Pancreas (tissue), 10 donors: ENCODE data around the gene PCSK6. TPM values are rescaled to one million over a fixed set of nuclear protein-coding genes. Genes with fewer than 3 reads are reported as not detected.

Experiments
- ATAC-seq, 4 donors: fragments of 200-7000 bp; cut with Tn5 transposase; one replicate each; pipeline versions ENCODE4 v1.8.0 to v1.9.1; 2020; ENCODE audit warnings: mild to moderate bottlenecking in 4 of 4, moderate library complexity in 4 of 4
- DNase-seq, 6 donors: peaks; one replicate each; pipeline ENCODE4 v3.0.0-alpha.2; 2020
- FAIRE-seq: peaks from 2 replicates; lab custom pipeline; 2012; peaks lifted over from hg19 to GRCh38; lab: Jason Lieb, UNC
- H3K27ac ChIP-seq, 4 donors: fragments of 200-600 bp; sonication (generic); 1 replicate in 3 of 4; 2 replicates in 1 of 4; pipeline versions ENCODE4 v1.5.0 to v1.8.0; 2020
- H3K27me3 ChIP-seq, 4 donors: fragments of 200-600 bp; one replicate each; pipeline ENCODE4 v1.8.0; 2021
- H3K36me3 ChIP-seq, 3 donors: fragments of 200-600 bp; sonication (generic) in 1 of 3; one replicate each; pipeline versions ENCODE4 v1.5.0 to v1.8.0; 2020 to 2021
- H3K4me1 ChIP-seq, 3 donors: fragments of 200-600 bp; one replicate each; pipeline ENCODE4 v1.8.0; 2021
- H3K4me3 ChIP-seq, 4 donors: fragments of 200-600 bp; sonication (generic) in 2 of 4; one replicate each; pipeline versions ENCODE4 v1.5.0 to v1.8.0; 2020 to 2021
- H3K9me3 ChIP-seq, 4 donors: fragments of 200-600 bp; one replicate each; pipeline ENCODE4 v1.8.0; 2021
- CTCF ChIP-seq, 4 donors: fragments of 200-600 bp; sonication (generic) in 3 of 4; IDR thresholded peaks; one replicate each; pipeline versions ENCODE4 v1.5.0 to v1.8.0; 2021; ENCODE audit warnings: antibody characterized with exemption in 4 of 4
- WGBS, 2 donors: extraction: QIAGEN DNeasy Blood & Tissue Kit; methylation state at CpG; one replicate each; pipeline ENCODE4 v1.1.7; 2013; 5-methylcytosine and 5-hydroxymethylcytosine counted together
- intact Hi-C, 3 donors: fragments of 100-400 bp; cut with DNase I; formaldehyde crosslinking; loops; one replicate each; pipeline versions ENCODE4 v1.11.1 to v1.14.2; 2022
- polyA plus RNA-seq, 2 donors: library from polyadenylated mRNA; stranded (reverse); fragments of 200-250 nt; gene quantifications; one replicate each; pipeline ENCODE4 v1.2.3, GENCODE V29; 2013
- total RNA-seq, 6 donors: library from RNA; stranded (reverse); fragmentation: NEBNext Ultra II Directional in 4 of 6; extraction: Animal tissue kit (Norgen Biotek cat#: 25700) in 4 of 6; gene quantifications; one replicate each; pipeline versions ENCODE4 v1.2.1 to v1.2.4, GENCODE V29; 2021 to 2023
- donor health status: healthy with polysubstance abuse.
- donor health status: DM: no; HTN: no; CAD: no; lungs with moderate emphysema.
- donor health status: DM: no; HTN: no; CAD: no.
- donor health status: control.
- donor health status: control.
- donor health status: Bipolar disorder and iron deficiency.
- donor health status: DM: yes; HTN: yes; CAD: no.
- donor health status: DM: no; HTN: no; CAD: no.
- donor health status: DM: no; HTN: no; CAD: no.
- donor health status: DM: yes; HTN: yes; CAD: no.

The PCSK6 gene
- total and polyA plus RNA-seq, 8 donors = 0.87 to 4.5 (median 3.0) TPM

- no peak for ATAC-seq
- Histone ChIP-seq H3K4me1 (peaks cover 0 to 16% (median 3%) of the 10 kb centered on the region in 3 donors), H3K36me3 (no peaks in the 10 kb centered on the region), H3K27ac (no peak overlapping the region), H3K4me3 (no peak overlapping the region), H3K27me3 (no peaks in the 10 kb centered on the region), H3K9me3 (no peaks in the 10 kb centered on the region)
- intact Hi-C loops = no loop called here
- 93 to 96% methylated on average over 8 of the region's 8 CpGs for WGBS, 2 donors
- no peak for DNase-seq
- no peak for FAIRE-seq
- TF ChIP-seq CTCF (IDR thresholded peaks at IDR 0.05) = no peak
Observed at GRCh38 chr15:101444015-101444414, 45.5 kb downstream of the PCSK6 start.

- Histone ChIP-seq H3K27ac (no peak overlapping the region), H3K4me3 (no peak overlapping the region), H3K4me1 (peaks cover 0 to 24% (median 7%) of the 10 kb centered on the region in 3 donors), H3K9me3 (no peaks in the 10 kb centered on the region), H3K36me3 (no peaks in the 10 kb centered on the region), H3K27me3 (no peaks in the 10 kb centered on the region)
- FAIRE-seq = no peak
- ATAC-seq = no peak
- intact Hi-C loops = no loop called here
- no peak for TF ChIP-seq CTCF (IDR thresholded peaks at IDR 0.05)
- no peak for DNase-seq
- 95 to 97% methylated on average over 6 of the region's 6 CpGs for WGBS, 2 donors
Observed at GRCh38 chr15:101442272-101442671, 47.2 kb downstream of the PCSK6 start.

- intact Hi-C loops = no loop called here
- WGBS, 2 donors = 88 to 92% methylated on average over 11 of the region's 11 CpGs
- H3K9me3 ChIP-seq = no peaks in the 10 kb centered on the region
- DNase-seq (no peak), ATAC-seq (no peak), FAIRE-seq (no peak)
- no peak for TF ChIP-seq CTCF (IDR thresholded peaks at IDR 0.05)
- H3K4me3 ChIP-seq = no peak overlapping the region
- H3K4me1 ChIP-seq = peaks cover 0 to 24% (median 7%) of the 10 kb centered on the region in 3 donors
- H3K27me3 ChIP-seq = no peaks in the 10 kb centered on the region
- H3K36me3 ChIP-seq = no peaks in the 10 kb centered on the region
- no peak overlapping the region for H3K27ac ChIP-seq
Observed at GRCh38 chr15:101441696-101442095, 47.8 kb downstream of the PCSK6 start.

- FAIRE-seq (no peak), ATAC-seq (no peak), DNase-seq (no peak)
- intact Hi-C loops = no loop called here
- H3K36me3 ChIP-seq = no peaks in the 10 kb centered on the region
- H3K27ac ChIP-seq = no peak overlapping the region
- H3K4me3 ChIP-seq = no peak overlapping the region
- H3K4me1 ChIP-seq = peaks cover 0 to 24% (median 7%) of the 10 kb centered on the region in 3 donors
- H3K27me3 ChIP-seq = no peaks in the 10 kb centered on the region
- no peaks in the 10 kb centered on the region for H3K9me3 ChIP-seq
- TF ChIP-seq CTCF (IDR thresholded peaks at IDR 0.05) = no peak
- WGBS, 2 donors = 53 to 60% methylated on average over 7 of the region's 7 CpGs
Observed at GRCh38 chr15:101440846-101441590, 48.5 kb downstream of the PCSK6 start.

- no peaks in the 10 kb centered on the region for H3K27me3 ChIP-seq
- no peak for TF ChIP-seq CTCF (IDR thresholded peaks at IDR 0.05)
- H3K27ac ChIP-seq = peak overlapping the region in 1 of 4 donors; percentile 9
- FAIRE-seq = no peak
- peaks cover 0 to 24% (median 7%) of the 10 kb centered on the region in 3 donors for H3K4me1 ChIP-seq
- no peaks in the 10 kb centered on the region for H3K9me3 ChIP-seq
- intact Hi-C loops = no loop called here
- H3K4me3 ChIP-seq = no peak overlapping the region
- peak in 1 of 6 donors; percentile 24 for DNase-seq
- WGBS, 2 donors = 20 to 26% methylated on average over 7 of the region's 7 CpGs
- peak; percentile 78 to 79 (median 78) for ATAC-seq
- H3K36me3 ChIP-seq = no peaks in the 10 kb centered on the region
Observed at GRCh38 chr15:101439920-101440319, 49.6 kb downstream of the PCSK6 start.
